Loucy (cell line): Measurements from ENCODE around the gene CDH20.

Experiments
- EZH2phosphoT487 ChIP-seq: fragments of 200-600 bp; IDR thresholded peaks from 2 replicates; pipeline ENCODE4 v1.6.1; 2018; ENCODE audit warnings: antibody characterized with exemption, mild to moderate bottlenecking, moderate library complexity, borderline replicate concordance
- TF ChIP-seq, protein P1 (sequence below): fragments of 200-600 bp; sonication (generic); conservative IDR thresholded peaks from 2 replicates; pipeline ENCODE4 v1.5.1; 2014; ENCODE audit warnings: mild to moderate bottlenecking, antibody characterized with exemption, low read length

DNA sequence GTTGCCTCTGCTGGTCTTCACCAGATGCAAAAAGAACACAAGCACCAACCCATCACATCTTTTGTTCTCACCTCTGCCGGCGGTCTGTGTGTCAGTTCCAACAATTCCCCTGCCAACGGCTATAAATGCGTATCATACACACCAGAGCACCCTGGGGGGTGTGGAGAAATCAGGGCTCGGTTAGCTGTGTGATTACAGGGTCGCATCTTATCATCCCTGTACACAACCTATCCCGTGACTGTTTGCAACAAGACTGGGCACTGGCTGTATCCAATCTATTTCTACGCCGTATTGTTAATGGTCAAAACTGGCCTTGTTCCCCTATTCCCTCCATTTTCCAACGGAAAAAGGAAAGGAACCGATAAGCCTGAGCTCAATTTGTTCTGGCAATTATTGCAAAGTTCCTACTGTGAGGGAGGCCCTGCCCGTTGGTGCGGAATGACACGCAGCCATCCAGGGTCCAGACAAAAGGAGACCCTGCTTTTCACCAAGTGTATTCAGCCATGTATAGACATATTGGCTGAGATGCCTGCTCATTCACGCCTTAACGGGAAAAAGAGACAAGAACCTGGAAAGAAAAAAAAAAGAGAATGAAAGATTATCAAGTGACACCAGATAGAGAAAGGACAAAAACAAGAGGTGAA lies 136.9 kb downstream of the CDH20 start:
- TF ChIP-seq, protein P1, sequence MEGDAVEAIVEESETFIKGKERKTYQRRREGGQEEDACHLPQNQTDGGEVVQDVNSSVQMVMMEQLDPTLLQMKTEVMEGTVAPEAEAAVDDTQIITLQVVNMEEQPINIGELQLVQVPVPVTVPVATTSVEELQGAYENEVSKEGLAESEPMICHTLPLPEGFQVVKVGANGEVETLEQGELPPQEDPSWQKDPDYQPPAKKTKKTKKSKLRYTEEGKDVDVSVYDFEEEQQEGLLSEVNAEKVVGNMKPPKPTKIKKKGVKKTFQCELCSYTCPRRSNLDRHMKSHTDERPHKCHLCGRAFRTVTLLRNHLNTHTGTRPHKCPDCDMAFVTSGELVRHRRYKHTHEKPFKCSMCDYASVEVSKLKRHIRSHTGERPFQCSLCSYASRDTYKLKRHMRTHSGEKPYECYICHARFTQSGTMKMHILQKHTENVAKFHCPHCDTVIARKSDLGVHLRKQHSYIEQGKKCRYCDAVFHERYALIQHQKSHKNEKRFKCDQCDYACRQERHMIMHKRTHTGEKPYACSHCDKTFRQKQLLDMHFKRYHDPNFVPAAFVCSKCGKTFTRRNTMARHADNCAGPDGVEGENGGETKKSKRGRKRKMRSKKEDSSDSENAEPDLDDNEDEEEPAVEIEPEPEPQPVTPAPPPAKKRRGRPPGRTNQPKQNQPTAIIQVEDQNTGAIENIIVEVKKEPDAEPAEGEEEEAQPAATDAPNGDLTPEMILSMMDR: no peak
- no peak for TF ChIP-seq EZH2phosphoT487
